ENCODE results near the gene TAOK2.

DNA sequence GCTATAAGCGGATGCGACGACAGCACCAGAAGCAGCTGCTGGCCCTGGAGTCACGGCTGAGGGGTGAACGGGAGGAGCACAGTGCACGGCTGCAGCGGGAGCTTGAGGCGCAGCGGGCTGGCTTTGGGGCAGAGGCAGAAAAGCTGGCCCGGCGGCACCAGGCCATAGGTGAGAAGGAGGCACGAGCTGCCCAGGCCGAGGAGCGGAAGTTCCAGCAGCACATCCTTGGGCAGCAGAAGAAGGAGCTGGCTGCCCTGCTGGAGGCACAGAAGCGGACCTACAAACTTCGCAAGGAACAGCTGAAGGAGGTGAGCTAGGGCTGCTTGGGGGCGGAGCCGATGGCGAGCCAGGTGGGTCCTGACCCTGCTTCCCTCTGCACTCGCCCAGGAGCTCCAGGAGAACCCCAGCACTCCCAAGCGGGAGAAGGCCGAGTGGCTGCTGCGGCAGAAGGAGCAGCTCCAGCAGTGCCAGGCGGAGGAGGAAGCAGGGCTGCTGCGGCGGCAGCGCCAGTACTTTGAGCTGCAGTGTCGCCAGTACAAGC lies 11.7 kb downstream of the TAOK2 start:
- no peak for TF ChIP-seq EZH2 (IDR thresholded peaks at IDR 0.05; ENCODE audit: borderline replicate concordance, low read length)
- TF ChIP-seq, protein P1, sequence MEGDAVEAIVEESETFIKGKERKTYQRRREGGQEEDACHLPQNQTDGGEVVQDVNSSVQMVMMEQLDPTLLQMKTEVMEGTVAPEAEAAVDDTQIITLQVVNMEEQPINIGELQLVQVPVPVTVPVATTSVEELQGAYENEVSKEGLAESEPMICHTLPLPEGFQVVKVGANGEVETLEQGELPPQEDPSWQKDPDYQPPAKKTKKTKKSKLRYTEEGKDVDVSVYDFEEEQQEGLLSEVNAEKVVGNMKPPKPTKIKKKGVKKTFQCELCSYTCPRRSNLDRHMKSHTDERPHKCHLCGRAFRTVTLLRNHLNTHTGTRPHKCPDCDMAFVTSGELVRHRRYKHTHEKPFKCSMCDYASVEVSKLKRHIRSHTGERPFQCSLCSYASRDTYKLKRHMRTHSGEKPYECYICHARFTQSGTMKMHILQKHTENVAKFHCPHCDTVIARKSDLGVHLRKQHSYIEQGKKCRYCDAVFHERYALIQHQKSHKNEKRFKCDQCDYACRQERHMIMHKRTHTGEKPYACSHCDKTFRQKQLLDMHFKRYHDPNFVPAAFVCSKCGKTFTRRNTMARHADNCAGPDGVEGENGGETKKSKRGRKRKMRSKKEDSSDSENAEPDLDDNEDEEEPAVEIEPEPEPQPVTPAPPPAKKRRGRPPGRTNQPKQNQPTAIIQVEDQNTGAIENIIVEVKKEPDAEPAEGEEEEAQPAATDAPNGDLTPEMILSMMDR (IDR thresholded peaks at IDR 0.05; ENCODE audit: low read length), result no peak

Data from OCI-LY1 (cell line).